OCI-LY3 (cell line): ENCODE results near the gene EPHA3.

Source experiments
- CTCF ChIP-seq: fragments of 200-600, 300-600 bp; sonication (generic); IDR thresholded peaks from 2 replicates; pipeline ENCODE4 v1.5.1; 2014; ENCODE audit warnings: antibody characterized with exemption, low read length, low read depth
- EZH2phosphoT487 ChIP-seq: fragments of 200-600 bp; shearing (Covaris generic); IDR thresholded peaks from 2 replicates; pipeline ENCODE4 v1.6.1; 2018; ENCODE audit warnings: antibody characterized with exemption, mixed run types, low read depth

- TF ChIP-seq CTCF (no peak), EZH2phosphoT487 (no peak)
Measured at GRCh38 chr3:89270201-89270600, 162.8 kb downstream of the EPHA3 start.
